ENCODE data around the gene KCNIP3. TPM values are rescaled to one million over a fixed set of nuclear protein-coding genes. Genes with fewer than 3 reads are reported as not detected.

Gene KCNIP3
- total RNA-seq, 2 donors from 2014 or later: 4.0 to 5.9 TPM

GRCh38 chr2:95385570-95385984 is 88.4 kb downstream of the KCNIP3 start:
- TF ChIP-seq, protein P1, sequence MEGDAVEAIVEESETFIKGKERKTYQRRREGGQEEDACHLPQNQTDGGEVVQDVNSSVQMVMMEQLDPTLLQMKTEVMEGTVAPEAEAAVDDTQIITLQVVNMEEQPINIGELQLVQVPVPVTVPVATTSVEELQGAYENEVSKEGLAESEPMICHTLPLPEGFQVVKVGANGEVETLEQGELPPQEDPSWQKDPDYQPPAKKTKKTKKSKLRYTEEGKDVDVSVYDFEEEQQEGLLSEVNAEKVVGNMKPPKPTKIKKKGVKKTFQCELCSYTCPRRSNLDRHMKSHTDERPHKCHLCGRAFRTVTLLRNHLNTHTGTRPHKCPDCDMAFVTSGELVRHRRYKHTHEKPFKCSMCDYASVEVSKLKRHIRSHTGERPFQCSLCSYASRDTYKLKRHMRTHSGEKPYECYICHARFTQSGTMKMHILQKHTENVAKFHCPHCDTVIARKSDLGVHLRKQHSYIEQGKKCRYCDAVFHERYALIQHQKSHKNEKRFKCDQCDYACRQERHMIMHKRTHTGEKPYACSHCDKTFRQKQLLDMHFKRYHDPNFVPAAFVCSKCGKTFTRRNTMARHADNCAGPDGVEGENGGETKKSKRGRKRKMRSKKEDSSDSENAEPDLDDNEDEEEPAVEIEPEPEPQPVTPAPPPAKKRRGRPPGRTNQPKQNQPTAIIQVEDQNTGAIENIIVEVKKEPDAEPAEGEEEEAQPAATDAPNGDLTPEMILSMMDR (IDR thresholded peaks at IDR 0.05): no peak
- Histone ChIP-seq H3K4me3 (no peak overlapping the region), H3K4me1 (peaks cover 0 to 20% of the 10 kb centered on the region in 2 donors), H3K27me3 (no peaks in the 10 kb centered on the region), H3K9me3 (no peaks in the 10 kb centered on the region), H3K27ac (peak overlapping the region in 1 of 2 donors; percentile 36), H3K36me3 (no peaks in the 10 kb centered on the region)
- no peak for DNase-seq (ENCODE audit: low spot score)

DNA sequence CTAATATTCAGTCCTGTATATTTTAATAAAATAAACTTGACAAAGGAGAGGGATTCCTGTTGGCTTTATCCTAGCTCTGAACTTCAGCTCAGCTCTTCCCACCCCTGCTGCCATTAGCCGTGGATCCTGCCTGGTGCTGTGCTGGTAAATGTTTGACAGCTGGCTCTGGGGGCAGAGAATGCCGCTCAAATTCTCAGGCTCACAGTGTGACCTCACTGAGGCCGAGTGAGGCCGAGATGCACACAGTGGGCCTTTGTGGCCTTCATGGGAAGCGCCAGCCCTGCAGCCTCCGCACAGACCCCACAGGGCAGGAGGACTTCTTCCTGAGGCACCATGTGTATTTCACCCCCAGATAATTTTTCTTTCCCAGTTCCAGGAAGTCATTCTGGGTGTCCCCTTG is 88.9 kb downstream of the KCNIP3 start:
- H3K27ac ChIP-seq: no peak overlapping the region
- no peaks in the 10 kb centered on the region for H3K9me3 ChIP-seq
- H3K4me3 ChIP-seq: no peak overlapping the region
- DNase-seq (ENCODE audit: low spot score): no peak
- H3K36me3 ChIP-seq: no peaks in the 10 kb centered on the region
- H3K4me1 ChIP-seq: peaks cover 0 to 20% of the 10 kb centered on the region in 2 donors
- no peaks in the 10 kb centered on the region for H3K27me3 ChIP-seq
- TF ChIP-seq, protein P1 (IDR thresholded peaks at IDR 0.05): no peak

GRCh38 chr2:95387358-95387757 is 90.2 kb downstream of the KCNIP3 start:
- H3K27ac ChIP-seq: no peak overlapping the region
- no peaks in the 10 kb centered on the region for H3K27me3 ChIP-seq
- no peak overlapping the region for H3K4me3 ChIP-seq
- H3K9me3 ChIP-seq: no peaks in the 10 kb centered on the region
- TF ChIP-seq, protein P1 (IDR thresholded peaks at IDR 0.05): no peak
- H3K36me3 ChIP-seq: no peaks in the 10 kb centered on the region
- no peak for DNase-seq (ENCODE audit: low spot score)
- H3K4me1 ChIP-seq: peaks cover 0 to 20% of the 10 kb centered on the region in 2 donors

GRCh38 chr2:95388091-95388692 is 91.0 kb downstream of the KCNIP3 start:
- Histone ChIP-seq H3K9me3 (no peaks in the 10 kb centered on the region), H3K4me1 (peaks cover 0 to 20% of the 10 kb centered on the region in 2 donors), H3K27me3 (no peaks in the 10 kb centered on the region), H3K27ac (no peak overlapping the region), H3K36me3 (no peaks in the 10 kb centered on the region), H3K4me3 (no peak overlapping the region)
- no peak for DNase-seq (ENCODE audit: low spot score)
- TF ChIP-seq, protein P1 (IDR thresholded peaks at IDR 0.05): no peak

DNA sequence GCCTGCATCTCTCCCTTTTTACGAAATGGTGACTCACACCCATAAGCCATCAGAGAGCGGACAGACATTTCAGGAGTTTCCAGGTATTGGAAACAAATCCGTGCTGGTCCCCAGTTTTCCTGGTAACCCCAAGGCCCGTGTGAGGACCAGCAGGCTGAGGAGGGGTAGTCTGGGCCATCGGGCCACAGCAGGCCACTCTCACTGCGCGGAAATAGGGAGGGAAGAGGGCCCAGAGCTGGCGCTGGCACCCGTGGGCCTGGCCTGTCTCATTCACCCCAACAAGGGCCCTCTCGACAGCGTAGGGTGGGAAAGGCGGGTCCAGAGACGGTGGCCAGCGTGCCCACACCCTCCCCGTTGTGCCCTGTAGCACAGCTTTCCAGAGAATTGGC is 91.7 kb downstream of the KCNIP3 start:
- H3K36me3 ChIP-seq: no peaks in the 10 kb centered on the region
- DNase-seq (ENCODE audit: low spot score): no peak
- H3K27me3 ChIP-seq: no peaks in the 10 kb centered on the region
- TF ChIP-seq, protein P1 (IDR thresholded peaks at IDR 0.05): no peak
- H3K4me1 ChIP-seq: peaks cover 0 to 20% of the 10 kb centered on the region in 2 donors
- H3K9me3 ChIP-seq: no peaks in the 10 kb centered on the region
- peak overlapping the region in 1 of 2 donors; percentile 16 for H3K4me3 ChIP-seq
- H3K27ac ChIP-seq: no peak overlapping the region
